ENCODE measurements around the gene CACNA1D. TPM values are rescaled to one million over a fixed set of nuclear protein-coding genes. Genes with fewer than 3 reads are reported as not detected.

The CACNA1D gene
- total RNA-seq, 1 experiment from 2014 or later: 1.1 TPM

DNA sequence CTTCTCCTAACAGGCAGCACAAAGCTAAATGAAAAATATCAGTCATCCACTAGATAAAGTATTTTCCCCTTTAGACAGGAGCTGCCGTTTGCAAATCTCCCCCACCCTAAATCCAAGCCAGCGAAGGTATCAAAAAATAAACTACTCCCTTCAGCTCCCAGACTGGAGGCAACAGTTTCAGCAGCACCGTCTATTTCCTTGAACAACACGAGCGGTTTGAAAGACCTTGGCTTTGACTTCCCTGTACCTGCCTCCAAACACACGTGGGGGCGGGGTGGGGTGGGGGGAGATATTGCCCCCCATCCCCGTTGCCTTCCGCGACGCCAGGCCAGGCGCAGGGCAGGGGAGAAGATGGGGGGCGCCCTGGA is 832 bp upstream of the CACNA1D start:
- POLR2A ChIA-PET: interaction anchor here (0.7 kb wide), 1 partner anchor 130 kb away, joined by 3 read pairs; no protein-coding TSS in a partner anchor
- no TSS peak for BruUV-seq (replicated peaks)

More for the DNA sequence above, 832 bp upstream of the CACNA1D start:
- DNase-seq (ENCODE audit: low read depth, low spot score) (no peak), ATAC-seq (no peak)
- H3K4me2 ChIP-seq (ENCODE audit: low read length): peak overlapping the region; percentile 89
- no peaks in the 10 kb centered on the region for H4K20me1 ChIP-seq (ENCODE audit: insufficient read depth)
- intact Hi-C loops (cut with micrococcal nuclease): no loop called here
- H3K9me2 ChIP-seq (ENCODE audit: insufficient read depth): no peaks in the 10 kb centered on the region
- no peak for TF ChIP-seq ZFX (IDR thresholded peaks at IDR 0.05)
- no peak for TF ChIP-seq YY1 (IDR thresholded peaks at IDR 0.05; ENCODE audit: extremely low read depth, insufficient replicate concordance, low read depth, low read length)
- TF ChIP-seq ZBTB33 (IDR thresholded peaks at IDR 0.05; ENCODE audit: extremely low read depth, insufficient replicate concordance, low read length): no peak
- TF ChIP-seq EZH2 (IDR thresholded peaks at IDR 0.05): no peak
- no peak for TF ChIP-seq SRF (IDR thresholded peaks at IDR 0.05; ENCODE audit: low read depth)
- no peak for TF ChIP-seq TCF7L2 (IDR thresholded peaks at IDR 0.05; ENCODE audit: borderline replicate concordance, extremely low read depth, insufficient read depth, insufficient read length)
- no peak for TF ChIP-seq CBX3 (IDR thresholded peaks at IDR 0.05; ENCODE audit: low read depth)
- TF ChIP-seq ZNF274 (IDR thresholded peaks at IDR 0.05; ENCODE audit: low read depth, low read length): no peak
- TF ChIP-seq, protein P1, sequence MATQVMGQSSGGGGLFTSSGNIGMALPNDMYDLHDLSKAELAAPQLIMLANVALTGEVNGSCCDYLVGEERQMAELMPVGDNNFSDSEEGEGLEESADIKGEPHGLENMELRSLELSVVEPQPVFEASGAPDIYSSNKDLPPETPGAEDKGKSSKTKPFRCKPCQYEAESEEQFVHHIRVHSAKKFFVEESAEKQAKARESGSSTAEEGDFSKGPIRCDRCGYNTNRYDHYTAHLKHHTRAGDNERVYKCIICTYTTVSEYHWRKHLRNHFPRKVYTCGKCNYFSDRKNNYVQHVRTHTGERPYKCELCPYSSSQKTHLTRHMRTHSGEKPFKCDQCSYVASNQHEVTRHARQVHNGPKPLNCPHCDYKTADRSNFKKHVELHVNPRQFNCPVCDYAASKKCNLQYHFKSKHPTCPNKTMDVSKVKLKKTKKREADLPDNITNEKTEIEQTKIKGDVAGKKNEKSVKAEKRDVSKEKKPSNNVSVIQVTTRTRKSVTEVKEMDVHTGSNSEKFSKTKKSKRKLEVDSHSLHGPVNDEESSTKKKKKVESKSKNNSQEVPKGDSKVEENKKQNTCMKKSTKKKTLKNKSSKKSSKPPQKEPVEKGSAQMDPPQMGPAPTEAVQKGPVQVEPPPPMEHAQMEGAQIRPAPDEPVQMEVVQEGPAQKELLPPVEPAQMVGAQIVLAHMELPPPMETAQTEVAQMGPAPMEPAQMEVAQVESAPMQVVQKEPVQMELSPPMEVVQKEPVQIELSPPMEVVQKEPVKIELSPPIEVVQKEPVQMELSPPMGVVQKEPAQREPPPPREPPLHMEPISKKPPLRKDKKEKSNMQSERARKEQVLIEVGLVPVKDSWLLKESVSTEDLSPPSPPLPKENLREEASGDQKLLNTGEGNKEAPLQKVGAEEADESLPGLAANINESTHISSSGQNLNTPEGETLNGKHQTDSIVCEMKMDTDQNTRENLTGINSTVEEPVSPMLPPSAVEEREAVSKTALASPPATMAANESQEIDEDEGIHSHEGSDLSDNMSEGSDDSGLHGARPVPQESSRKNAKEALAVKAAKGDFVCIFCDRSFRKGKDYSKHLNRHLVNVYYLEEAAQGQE (IDR thresholded peaks at IDR 0.05; ENCODE audit: low read depth): no peak
- TF ChIP-seq SP1 (IDR thresholded peaks at IDR 0.05; ENCODE audit: low read depth): no peak
- TF ChIP-seq, protein P2, sequence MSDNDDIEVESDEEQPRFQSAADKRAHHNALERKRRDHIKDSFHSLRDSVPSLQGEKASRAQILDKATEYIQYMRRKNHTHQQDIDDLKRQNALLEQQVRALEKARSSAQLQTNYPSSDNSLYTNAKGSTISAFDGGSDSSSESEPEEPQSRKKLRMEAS (IDR thresholded peaks at IDR 0.05): no peak
- TF ChIP-seq JUND (IDR thresholded peaks at IDR 0.05): no peak
- TF ChIP-seq RAD21 (IDR thresholded peaks at IDR 0.05; ENCODE audit: low read depth): no peak
- no peak for TF ChIP-seq POLR2AphosphoS5 (IDR thresholded peaks at IDR 0.05; ENCODE audit: low read depth, low read length)
- TF ChIP-seq SIN3A (IDR thresholded peaks at IDR 0.05; ENCODE audit: low read depth): no peak
- ChIA-PET RAD21 (ENCODE audit: low non-redundant PET in 1 of 2, low total read pairs in 2 of 2, uncharacterized antibody in 2 of 2, unreplicated experiment in 2 of 2) (no interaction called here), CTCF (interaction anchor here (0.8 to 1.4 kb wide), 2 partner anchors 10 to 15 kb away, joined by 3 read pairs; no protein-coding TSS in a partner anchor)
- H3K79me2 ChIP-seq (ENCODE audit: insufficient read depth, low read length): no peaks in the 10 kb centered on the region
- no peak overlapping the region for H3K9ac ChIP-seq (ENCODE audit: low read length)
- H3K27me3 ChIP-seq (ENCODE audit: insufficient read depth, low read length): peaks cover 5% of the 10 kb centered on the region; the same call in 1 of the 2 replicates
- no peak overlapping the region for H3K27ac ChIP-seq (ENCODE audit: low read depth, low read length)
- peak overlapping the region; percentile 39 to 58 for H3K4me3 ChIP-seq (replicated peaks in 1 of 2; ENCODE audit: low read depth in 1 of 2, low read length in 2 of 2)
- H3K9me3 ChIP-seq (ENCODE audit: control insufficient read depth in 1 of 2, insufficient read depth in 1 of 2, low read depth in 1 of 2, low read length in 2 of 2): no peaks in the 10 kb centered on the region
- no peak overlapping the region for H2AFZ ChIP-seq (ENCODE audit: low read depth, low read length, poor library complexity, severe bottlenecking)
- peaks cover 0 to 12% of the 10 kb centered on the region in 2 experiments; a peak in 1 of 4 replicates for H3K4me1 ChIP-seq (ENCODE audit: control insufficient read depth in 1 of 2, insufficient read depth in 2 of 2, low read length in 2 of 2)
- no peaks in the 10 kb centered on the region for H3K36me3 ChIP-seq (ENCODE audit: control insufficient read depth in 1 of 2, insufficient read depth in 2 of 2, low read length in 2 of 2)

Data from HCT116 (cell line).